Measurements from ENCODE around the gene YPEL5. TPM values are rescaled to one million over a fixed set of nuclear protein-coding genes. Genes with fewer than 3 reads are reported as not detected.

Gene YPEL5
- total RNA-seq, 1 donor from 2014 or later = 16.8 TPM

Other genes with a start within 250 kb of the YPEL5 start
- gene ALK, start 225.4 kb upstream of the YPEL5 start, total RNA-seq = not detected in 2 replicates
- gene LBH, start 84.5 kb downstream of the YPEL5 start, total RNA-seq = 176 and 184 TPM in 2 replicates